Anterior cingulate cortex (tissue), 58 donors: ENCODE measurements around the gene GPRIN2.

Experiments used
- DNase-seq, 58 donors: peaks; one replicate each; lab custom pipeline; 2025; lab: John Stamatoyannopoulos, UW

Gene GPRIN2

GRCh38 chr10:46550076-46550790 is 6.2 kb downstream of the GPRIN2 start:
- no peak for DNase-seq

DNA sequence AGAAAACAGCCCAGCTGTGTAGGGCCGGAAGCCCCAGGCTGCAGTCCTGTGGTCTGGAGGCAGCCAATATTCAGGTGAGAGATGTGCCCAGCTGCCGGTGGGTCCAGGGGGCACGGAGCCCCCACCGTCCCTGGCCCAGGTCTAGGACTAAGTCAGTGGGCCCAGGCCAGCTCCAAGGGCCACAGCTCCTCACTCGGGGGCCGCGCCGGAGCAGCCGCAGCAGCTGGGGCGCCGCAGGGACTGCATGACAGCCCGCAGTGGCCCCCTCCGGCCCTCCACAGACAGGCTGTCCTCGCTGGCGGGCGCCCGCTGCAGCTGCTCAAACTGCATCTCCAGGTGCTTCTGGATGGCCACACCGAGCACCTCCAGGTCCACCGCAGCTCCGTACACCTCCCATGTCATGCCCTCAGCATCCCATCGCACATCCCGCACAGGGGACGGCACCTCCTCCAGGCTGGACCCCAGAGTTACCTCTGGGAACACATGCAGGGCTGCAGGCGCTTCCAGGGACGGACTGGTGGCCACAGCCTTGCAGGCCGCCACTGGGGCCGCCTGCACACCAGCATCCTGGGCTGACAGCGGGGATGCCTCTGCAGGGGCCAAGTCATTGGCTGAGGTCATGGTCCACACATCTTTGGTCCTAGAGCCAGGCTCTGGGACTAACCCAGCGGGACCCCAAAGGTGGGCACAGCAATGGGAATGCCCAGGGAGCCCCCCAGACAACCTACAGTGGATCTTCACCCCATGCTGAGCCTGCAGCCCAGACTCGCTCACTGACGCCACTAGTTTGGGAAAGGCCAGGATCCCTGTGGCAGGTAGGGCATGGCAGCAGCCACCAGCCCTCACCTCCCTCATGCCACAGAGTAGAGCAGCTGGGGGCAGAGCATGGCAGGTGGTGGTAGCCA is 7.0 kb downstream of the GPRIN2 start:
- no peak for DNase-seq

- no peak for DNase-seq
These were observed 7.9 kb downstream of the GPRIN2 start for GRCh38 chr10:46548498-46549090.

GRCh38 chr10:46547541-46548497 is 8.6 kb downstream of the GPRIN2 start:
- DNase-seq = no peak

DNA sequence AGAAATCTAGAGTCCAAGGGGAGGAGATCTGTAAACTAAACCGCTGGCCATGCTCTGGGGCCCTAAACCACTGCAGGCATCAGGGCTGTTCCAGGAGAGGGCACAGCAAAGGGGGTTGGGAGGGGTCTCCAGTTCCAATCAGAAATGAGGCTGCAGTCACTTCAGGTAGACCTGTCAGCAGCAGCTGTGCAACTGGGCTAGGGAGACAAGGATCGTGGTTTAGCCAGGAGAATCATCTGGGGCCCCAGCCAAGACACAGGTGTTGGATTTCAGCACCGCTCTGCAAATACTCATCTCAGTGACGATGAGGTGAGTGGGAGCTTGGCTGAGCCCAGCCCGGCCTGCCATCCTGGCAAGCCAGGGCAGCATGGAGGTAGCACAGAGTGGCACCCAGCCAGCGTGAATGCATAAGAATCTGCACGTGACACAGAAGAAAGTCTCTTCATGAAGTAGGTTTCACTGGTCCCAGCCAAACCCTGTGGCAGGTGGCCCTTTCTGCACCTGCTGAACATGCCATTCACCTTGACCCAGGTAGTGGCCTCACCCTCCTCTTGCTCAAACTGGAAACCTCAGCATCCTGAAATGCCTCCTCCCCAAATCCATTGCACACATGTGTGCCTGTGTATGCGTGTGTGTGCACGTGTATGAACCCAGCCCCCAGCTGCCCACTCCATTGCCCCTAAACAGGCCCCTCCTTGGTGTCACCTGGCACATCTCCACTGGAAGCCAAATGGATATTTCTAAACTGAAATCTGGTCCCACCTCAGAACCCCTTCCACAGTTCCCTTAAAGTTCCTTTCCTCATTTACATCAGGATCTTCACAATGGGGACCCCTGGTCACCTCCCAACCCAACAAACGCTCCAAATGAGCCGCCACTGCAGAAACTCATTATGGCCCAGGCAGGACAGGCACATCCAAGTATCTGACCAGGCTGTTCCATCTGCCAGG is 9.6 kb downstream of the GPRIN2 start:
- DNase-seq = no peak

GRCh38 chr10:46545861-46546590 is 10.4 kb downstream of the GPRIN2 start:
- DNase-seq = no peak

- no peak for DNase-seq
These were observed 11.3 kb downstream of the GPRIN2 start for GRCh38 chr10:46544989-46545791.

DNA sequence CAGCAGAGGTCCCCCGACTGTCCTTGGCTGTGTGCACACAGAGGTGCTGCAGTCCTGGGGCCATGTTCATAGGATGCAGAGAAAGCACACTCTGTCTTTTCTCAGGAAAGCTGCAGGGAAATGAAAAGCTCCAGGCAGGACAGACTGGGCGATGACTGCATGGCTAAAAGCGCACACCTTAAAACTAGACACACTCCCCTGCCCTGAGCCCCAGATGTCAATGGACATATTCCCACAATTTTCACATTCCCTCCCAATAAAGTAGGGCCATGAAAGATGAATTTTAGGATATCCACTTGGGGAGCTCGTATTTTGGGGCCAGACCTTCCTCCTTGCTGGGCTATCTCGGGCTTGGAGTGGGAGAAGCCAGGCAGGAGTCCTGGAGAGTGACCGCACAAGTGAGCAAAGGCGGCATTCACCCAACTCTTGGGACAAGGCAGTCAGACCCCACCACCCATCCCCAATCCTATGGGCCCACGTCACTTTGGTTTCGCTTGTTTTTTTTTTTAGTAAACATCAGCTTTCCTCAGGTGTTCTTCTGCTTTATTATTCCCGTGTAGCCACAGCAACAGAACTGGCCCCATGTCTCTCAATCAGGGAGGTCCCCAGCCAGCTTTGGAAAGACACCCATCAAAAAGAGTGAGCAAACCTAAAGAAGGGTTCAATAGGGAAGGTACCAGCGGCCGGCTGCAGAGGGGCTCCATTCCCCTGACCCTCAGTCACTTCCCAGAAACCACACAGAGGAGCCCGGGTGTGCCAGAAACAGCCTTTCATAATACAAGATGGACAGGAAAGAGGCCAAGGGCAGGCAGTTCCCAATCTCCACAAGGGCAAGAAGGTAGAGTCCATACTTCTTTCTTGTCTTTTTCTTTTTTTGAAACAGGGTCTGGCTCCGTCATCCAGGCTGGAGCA is 12.7 kb downstream of the GPRIN2 start:
- DNase-seq = no peak

- DNase-seq = no peak
These were observed 13.6 kb downstream of the GPRIN2 start for GRCh38 chr10:46542567-46543465.

DNA sequence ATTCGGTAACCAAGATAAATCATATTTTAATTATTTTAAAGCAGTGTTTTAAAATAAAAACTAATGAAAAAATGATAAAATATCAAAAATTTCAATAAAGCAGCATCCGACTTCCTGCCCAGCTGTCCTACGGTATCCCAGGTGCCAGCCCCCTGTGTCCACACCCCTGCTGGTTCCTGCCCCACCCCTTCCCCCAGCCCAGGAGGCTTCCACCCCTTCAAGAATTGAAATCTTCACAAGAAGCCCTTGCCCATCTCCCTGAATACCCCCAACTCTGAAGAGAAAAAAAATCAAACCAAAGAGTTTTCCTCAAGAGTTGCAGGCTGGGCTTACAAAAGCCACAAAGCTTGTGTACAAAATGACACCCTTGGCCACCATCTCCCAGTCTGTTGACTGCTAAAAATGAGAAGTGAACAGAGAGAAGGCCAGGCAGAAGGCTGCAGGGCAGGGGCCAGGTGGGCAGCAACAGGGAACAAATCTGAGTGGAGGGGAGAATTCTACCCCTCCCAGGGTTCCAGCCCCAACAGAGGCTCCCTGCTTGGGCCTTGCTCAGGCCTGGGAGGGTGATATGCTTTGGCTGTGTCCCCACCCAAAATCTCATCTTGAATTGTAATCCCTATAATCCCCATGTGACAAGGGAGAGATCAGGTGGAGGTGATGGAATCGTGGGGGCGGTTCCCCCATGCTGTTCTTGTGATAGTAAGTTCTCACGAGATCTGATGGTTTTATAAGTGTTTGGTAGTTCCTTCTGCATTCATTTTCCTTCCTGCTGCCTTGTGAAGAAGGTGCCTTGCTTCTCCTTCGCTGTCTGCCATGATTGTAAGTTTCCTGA is 14.5 kb downstream of the GPRIN2 start:
- DNase-seq = no peak

DNA sequence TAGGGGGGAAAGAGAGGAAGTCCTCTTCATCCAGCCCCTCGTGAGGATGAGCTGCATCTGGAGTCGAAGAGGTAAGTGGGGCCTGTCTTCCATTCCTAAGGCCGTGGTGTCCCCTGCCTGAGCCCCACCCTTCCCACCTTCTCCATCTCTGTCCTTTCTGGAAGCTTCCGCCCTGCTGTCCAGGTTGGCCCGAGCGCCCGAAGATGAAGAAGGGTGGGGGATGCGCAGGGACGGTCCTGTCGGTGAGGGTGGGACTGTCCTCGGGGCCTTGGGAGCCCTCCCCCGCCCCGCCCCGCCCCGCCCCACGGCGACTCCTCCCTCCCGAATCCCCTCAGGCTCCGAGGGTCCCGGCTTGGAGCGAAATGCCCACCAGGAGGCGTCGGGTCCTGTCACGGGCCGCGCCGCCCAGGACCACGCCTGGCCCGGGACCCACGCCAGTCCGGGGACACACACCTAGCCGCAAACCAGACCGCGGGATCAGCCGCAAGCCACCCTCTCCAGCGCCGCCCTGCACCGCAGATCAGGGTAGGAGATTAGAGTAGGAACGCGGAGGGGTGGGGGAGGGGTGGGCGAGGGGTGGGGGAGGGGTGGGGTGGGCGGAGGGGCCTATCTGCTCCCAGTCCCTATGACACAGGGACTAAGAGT is 15.3 kb downstream of the GPRIN2 start:
- no peak for DNase-seq

DNA sequence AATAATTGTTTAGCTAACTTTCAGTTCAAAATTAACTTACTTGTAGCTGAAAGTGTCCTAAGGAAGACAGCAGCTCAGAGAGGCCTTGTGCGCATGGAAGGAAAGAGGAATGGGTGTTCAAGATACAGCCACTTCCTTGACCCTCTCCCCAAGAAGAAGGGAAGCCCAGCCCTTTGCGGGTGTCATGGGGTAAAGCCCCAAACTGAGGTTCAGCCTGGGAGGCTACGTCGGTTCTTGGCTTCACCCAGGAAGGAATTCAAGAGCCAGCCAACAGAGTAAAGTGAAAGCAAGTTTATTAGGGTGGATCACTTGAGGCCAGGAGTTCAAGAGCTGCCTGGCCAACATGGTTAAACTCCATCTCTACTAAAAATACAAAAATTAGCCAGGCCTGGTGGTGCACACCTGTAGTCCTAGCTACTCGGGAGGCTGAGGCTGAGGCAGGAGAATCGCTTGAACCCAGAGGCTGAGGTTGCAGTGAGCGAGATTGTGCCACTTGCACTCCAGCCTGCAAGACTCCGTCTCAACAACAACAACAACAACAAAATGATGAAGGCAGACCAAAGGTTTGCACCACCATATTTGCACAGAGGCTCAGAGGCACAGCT is 15.9 kb downstream of the GPRIN2 start:
- DNase-seq = no peak

DNA sequence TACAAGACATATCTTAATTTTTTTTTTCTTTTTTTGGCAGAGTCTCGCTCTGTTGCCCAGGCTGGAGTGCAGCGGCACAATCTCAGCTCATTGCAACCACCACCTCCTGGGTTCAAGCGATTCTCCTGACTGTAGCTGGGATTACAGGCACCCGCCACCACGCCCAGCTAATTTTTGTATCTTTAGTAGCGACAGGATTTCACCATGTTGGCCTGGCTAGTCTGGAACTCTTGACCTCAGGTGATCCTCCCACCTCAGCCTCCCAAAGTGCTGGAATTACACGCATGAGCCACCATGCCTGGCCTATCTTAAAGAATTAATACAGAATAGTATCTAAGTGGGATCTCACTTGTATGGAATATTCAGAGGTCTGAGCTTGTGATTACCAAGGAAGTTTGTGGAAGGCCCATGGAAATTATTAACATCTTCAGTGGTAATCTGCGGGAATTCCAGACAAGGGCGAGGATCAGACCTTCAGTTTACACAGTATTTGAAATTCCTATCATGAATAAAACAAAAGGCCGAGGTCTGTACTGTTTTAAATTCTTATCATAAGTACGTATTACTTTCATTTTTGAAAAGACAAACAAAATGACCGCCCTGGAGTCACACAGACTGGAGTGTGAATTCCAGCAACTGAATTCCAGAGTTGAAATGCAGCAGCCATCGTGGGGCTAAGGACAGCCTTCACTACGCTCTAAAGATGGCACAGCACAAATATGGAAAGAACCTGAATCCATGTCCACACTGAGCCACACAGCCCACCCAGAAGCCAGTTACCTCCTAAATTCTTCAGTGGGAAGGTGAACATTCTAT is 16.7 kb downstream of the GPRIN2 start:
- no peak for DNase-seq
